Renal pelvis (tissue), 4 donors: ENCODE measurements around the gene PVALB. TPM values are rescaled to one million over a fixed set of nuclear protein-coding genes. Genes with fewer than 3 reads are reported as not detected.
A peak's percentile ranks its signal among the peaks of the same experiment; 100 is the strongest.

ENCODE experiments used
- DNase-seq: peaks from one replicate; pipeline ENCODE4 v3.0.0-alpha.2; 2013
- polyA plus RNA-seq, 3 donors: library from polyadenylated mRNA; unstranded; fragments of 120-200 nt; gene quantifications; one replicate each; pipeline ENCODE4 v1.2.1, GENCODE V29; 2013; ENCODE audit not compliant: insufficient read length in 3 of 3

The PVALB gene
- polyA plus RNA-seq, 3 donors = 7.5 to 8.3 (median 8.0) TPM

DNA sequence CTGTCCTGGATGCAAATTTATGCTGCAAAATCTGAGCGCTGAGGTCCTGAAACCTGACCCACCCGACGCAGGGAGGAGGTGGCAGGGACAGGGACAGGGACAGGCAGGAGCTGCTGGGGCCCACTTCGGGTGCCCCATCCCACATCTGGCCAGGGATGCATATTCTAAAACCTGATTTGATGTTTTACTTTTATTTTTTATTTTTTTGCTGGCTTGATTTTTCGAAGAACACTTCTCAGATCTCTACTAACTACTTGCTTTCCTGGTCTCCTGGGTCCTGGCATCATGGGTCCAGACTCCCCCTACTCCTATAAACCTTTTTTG lies 652 bp upstream of the PVALB start:
- DNase-seq = no peak

DNA sequence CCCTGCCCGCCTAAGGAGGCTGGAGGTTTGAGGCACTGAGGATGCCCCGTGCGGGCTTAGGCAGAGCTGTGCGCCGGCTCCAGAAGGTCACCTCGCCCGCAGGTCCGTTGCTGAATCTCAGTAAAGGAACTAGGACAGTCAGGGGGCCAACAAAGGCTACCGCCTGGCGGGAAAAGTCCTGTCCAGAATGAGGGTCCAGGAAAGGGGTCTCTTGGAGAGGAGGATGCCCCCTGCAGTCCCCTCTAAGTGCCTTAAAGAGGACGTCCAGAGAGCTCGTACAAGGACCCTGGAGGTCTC lies 548 bp downstream of the PVALB start:
- no peak for DNase-seq

DNA sequence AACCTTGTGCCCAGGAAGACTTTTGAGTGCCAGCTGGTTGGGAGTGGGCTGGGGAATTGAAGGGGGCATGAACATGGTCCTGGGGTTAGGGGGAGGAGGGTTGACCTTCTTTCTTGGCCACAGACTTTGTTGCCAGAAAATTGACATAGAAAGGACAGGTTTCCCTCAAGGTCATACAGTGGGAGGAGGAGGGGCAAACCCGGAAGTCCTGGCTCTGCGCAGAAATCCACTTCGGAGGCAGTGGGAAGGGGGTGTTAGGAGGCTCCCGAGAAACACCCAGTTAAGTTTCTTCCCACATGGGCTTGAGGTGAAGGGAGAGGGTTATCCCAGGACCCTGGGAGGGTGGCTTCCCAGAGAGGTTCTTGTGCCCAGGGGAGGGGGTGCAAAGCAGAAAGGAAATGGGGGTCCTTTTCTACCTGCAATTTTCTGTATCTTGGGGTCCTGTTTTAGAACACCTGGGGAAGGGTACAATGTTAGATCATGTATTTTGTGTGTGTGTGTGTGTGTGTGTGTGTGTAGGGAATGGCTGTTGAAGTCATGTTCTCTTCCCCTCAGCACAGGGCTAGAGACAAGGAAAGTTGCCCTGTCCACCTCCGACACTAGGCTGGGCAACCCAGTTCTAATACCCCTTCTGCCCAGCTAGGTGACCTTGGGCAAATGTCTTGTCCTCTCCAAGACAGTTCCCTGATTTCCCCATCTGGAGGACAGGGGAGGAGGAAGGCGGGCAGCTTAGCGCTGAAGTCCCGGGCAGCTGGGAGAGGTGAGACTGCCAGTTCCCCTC lies 1.1 kb downstream of the PVALB start:
- no peak for DNase-seq

DNA sequence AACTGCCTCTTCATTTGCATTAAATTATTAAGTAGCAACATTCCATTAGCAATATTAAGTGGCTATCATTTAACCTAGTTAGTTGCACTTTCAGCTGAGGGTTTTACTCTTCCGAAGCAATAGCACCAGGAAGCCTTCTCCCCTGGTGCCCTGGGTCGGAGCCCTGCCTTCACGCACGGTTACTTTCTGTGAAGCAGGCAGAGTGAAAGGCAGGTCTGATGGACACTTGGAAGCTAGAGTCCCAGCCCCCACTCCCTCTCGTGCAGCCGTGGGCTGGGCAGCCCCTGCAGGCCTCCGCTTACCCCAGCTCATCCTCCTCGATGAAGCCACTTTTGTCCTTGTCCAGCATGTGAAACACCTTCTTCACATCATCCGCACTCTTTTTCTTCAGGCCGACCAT lies 2.0 kb downstream of the PVALB start:
- no peak for DNase-seq

DNA sequence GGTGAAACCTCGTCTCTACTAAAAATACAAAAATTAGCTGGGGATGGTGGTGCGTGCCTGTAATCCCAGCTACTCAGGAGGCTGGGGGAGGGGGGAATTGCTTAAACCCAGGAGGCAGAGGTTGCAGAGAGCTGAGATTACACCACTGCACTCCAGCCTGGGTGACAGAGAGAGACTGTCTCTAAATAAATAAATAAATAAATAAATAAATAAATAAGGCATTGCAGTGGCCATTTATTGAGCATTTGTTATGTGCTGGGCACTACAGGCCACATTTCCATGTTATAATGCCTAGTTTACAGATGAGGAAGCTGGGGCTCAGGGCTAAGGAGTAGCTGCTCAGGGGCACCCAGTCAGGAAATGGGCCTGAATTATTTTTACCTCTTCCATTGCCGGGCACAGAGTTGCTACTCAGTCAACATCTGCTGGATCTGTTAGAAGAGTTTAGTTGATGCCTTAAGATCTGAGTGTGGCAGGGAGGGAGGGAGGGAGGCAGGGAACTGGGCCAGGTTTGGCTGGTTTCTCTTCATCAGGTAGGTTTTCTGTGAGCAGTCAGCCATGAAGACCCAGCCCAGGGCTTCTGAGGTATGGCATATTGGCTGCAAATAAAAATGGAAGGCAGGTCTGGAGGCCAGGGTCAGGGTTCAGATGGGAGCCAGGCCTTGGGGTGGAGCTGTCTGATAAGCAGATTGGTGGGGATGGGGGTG lies 5.6 kb downstream of the PVALB start:
- no peak for DNase-seq

DNA sequence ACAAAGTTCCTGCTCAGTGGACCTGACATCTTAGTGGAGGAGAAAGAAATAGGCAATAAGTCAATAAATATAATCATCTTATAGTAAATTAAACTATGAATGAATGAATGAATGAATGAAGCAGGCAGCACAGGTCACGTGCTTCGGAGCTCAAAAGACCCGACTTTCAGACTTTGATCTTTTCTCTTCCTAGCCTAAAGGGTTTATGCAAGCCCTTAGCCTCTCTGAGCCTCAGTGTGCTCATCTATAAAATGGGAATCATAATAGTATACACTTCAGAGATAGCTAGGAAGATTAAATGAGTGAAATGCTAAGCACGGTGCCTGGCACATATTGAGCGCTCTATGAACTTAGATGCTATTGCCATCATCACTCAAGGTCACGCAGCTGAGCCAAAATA lies 7.5 kb downstream of the PVALB start:
- DNase-seq = no peak

DNA sequence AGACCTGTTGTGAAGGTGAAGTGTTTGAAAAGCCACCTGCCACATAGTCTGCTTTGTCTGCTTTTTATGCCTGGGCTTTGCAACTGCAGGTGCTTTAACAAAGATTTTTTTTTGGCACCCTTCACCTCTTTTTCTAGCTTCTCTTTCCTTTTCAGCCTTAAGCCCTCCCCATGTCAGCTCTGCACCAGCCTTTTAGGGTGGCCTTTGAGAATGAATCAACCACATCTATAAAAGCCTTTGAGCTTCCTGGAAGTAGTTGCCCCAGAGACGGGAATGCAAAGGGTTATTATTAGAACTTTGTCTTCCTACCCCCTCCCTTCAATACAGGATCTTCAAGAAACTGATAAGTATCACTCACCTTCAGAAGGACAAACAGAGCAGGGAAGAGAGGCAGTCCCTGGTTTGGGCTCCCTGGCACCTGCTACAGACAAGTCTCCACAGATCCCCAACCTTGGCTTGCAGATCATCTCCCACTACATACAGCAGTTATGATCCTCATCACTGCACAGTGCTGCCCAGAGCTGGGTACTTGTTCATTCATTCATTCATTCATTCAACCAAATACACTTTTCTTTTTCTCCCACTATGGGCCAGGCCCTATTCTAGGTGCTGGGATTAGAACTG lies 8.0 kb downstream of the PVALB start:
- no peak for DNase-seq

DNA sequence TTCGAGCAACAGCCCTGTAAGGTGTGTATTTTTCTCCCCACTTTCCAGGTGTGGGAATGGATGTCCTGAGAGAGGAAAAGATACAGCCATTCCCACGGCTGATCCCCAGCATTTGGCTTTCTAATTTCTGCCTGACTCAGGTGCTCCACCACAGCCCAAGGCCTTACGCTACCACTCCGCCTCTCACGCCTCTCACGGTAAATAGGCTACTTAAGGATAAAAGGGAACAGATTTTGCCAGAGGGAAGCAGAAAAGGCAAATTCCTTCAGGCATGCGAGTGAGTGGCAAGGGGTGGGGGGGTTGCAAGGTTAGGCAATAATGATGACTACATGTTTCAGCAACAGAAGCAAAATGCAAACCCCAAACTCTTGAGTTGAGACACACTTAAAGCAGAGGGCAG lies 9.2 kb downstream of the PVALB start:
- DNase-seq = no peak

DNA sequence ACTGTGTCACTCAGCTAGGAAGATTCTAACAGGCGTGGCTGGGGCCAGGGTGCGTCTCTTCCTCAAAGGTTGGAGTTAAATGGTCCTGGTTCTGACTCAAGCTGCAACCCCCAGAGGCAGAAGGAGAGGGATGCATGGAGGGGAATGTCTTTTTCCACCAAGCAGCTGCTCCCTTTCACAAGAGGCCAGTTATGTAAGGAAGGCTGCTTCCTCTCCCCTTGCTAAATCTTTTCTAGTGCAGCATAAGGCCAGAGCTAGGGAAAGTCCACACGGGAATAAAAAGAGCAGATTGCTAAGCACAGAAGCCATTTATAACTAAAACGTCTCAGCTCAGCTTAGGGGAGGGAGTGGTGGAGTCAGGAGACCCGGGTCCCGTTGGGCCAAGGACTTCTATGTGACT lies 10.0 kb downstream of the PVALB start:
- no peak for DNase-seq

DNA sequence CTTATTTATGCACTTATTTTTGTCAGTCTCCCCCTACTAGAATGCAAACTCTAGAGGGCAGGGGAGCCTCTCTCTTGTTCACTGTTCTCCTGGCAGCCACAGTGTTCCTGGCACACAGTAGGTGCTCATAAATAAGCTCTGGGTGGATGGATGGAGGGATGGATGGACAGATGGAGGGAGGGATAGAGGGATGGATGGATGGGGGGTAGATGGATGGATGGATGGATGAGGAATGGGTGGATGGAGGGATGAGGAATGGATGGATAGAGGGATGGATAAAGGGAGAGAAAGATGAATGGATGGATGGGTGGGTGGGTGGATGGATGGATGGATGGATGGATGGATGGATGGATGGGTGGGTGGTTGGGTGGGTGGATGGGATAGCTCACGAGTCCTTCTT lies 13.5 kb downstream of the PVALB start:
- DNase-seq = no peak

DNA sequence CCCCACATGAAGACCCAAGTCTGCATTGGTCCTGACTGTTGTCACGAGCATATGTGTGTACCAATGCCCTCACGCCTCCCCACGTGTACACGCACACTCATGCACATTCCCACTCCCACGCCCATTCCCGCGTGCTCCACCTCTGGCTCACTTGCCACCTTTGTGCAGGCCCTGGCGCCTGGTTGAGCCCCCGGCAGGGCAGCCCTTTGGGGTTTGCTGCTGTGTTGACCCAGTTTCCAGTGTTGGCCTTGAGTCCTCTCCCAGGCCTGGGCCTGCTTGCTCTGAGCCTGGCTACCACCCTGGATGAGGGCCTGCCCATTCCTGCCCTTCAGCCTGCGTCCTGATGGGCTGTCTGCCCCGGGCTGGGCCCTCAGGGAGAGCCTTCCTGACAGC lies 18.2 kb downstream of the PVALB start:
- DNase-seq = no peak

DNA sequence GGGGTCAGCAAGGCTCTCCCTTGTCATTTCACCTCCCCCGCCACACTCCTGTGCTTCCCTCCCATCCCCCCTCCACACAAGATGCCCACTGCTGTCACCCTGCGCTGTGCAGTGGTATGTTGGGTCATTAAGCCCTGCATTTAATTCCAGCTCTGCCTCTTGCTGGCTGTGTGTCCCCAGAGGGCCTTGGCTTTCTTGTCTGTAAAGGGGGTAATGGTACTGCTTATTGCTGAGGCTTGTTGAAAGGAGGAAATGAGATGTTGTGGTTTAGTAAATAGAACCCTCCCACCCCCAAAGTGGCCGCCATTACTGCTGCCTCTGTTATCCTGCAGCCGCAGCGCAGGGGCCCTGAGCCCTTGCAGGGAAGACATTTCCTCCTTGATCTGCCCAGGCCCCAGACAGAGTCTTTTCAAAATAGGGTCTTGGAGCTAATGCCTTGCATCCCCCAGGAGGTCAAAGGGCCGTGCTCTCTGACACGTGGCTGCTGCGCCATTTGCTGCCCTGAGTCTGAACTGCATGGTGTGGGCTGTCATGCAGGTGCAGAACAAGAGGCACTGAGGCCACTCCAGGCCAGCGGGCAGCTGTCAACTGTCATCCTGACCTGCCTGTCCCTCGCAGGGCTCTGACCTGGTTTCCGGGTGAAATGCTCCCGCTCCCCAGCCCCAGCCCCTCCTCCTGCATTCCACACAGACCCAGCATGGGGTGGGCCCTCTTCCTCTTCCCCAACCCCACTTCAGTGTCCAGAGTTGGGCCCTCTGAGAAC lies 18.7 kb downstream of the PVALB start:
- no peak for DNase-seq

DNA sequence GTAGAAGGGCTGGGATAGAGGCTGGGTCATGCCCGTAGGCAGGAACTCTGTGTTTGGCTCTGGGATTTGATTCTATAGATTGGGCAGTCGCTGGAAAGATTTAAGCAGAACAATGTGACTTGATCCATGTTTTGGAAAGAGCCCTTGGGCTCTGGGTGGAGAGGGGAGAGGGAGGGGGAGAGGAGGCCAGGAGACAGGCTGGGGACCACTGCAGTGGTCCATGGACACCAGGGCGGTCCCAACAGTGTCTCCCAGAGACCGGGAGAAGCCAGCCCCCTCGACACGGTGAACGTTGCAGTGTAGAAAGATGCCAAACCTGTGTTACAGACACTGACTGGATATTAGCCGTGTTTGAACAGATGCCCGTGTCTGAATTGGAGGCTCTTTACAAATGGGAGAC lies 19.5 kb downstream of the PVALB start:
- DNase-seq = no peak

DNA sequence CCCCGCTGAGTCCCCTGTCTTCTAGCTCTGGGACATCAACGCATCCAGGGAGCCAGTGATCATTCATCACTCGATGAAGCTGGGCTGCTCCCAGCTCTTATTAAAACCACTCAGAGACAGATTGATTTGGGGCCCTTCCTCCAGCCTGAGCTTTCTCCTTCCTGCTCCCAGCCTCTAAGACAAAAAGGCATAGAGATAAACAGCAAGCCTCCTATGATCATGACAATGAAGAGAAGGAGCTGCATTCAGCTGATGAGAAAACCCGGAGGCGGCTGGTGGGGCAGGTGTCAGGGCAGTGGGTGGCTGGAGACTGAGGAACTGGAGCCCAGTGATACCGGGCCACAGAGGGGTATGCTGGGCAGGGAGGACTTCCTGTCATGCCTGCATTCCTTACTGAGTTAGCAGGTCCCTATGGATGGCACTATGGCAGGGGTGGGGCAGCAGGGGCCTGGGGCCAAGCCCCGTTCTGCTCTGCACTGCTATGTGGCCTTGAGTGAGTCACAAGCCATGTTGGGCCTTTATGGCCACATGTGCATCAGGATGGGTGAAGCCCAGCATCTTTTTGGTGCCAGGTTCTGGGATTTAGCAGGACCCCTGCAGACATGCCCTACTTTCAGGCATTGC lies 20.2 kb downstream of the PVALB start:
- DNase-seq = no peak

DNA sequence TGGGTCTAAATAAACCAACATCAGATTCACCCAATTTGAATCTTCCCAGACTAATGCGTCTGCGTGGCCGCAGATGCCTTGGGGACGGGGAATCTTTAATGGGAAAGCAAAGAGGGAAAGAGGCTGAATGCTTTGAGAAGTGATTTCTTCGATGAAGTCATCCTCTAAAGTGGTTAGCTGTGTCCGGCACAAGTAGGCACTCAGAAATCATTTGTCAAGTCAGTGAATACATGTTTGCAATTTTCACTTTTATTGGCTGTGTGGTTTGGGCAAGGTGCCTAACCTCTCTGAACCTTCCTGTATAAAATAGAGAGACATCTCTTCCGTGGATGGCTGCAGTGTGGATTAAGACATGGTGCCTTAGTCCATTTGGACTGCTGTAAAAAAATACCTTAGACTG lies 21.2 kb downstream of the PVALB start:
- DNase-seq = no peak

DNA sequence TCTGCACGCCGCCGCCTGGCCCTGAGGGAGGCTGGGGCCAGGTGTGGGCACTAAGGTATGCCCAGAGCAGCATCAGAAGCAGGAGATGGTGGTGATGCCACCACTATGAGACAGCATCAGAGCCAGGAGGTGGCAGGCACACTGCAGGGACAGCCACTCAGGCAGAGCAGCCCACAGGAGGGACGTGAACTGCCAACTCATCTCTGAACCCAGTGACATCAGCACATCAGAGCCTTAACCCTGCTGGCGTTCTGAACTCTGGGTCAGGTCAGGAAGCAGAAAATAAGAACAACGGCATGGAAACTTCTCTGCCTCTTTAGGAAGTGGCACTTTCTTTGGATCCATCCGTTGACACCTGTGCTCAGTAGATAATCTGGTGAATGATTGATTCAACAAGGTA lies 26.2 kb downstream of the PVALB start:
- DNase-seq = no peak

DNA sequence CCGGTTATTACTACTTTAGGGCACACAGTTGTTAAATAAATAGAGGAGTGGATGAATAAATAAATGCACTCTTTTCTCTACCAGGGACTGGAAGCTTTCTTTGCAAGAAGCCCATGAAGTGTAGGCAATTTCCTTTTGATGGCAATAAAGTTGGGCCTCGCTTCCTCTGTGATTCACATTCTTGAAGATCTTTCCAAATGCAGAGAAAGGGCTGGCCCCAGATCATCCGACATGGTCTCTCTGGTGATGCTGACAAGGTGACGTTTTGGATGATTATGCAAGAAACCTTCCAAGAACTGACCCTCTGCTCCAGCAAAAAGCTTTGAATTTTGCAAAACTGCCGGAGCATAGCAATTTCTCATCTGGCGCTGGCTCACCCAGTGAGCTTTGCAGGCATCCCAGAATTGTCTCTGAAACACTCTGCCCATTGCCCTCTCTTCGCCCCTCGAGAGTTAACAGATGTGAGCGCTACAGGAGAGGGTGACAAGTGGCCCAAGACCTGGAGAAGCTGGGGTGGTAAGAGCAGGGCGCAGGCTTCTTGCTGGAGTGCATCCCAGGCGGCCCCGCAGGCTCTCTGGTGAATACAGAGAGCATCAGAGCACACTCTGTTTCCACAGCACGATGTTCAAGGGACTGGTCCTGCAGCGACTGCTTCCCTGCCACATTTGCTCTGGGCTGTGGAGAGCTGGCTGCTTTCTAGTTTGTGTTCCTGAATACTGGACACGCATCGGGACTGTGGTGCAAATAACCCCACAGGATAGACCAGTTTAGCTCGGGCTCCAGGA lies 29.4 kb downstream of the PVALB start:
- no peak for DNase-seq

DNA sequence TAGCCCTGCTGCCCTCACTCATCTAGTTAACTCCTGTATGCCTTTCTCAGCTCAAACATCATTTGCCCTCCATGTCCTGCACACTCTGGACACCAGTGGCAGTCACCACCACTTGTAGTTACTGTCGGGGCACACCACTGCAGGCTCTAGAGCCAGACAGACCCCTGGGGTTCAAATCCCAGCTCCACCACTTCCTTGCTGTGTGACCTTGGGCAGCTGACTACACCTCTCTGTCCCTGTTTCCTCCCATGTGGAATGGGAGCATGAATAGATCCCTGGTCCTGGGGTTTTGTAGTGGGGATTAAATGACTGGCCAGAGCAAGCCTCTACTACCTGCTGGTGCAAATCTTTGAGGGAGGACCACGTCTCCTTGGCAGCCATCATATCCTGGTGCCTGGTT lies 33.1 kb downstream of the PVALB start:
- DNase-seq = no peak

DNA sequence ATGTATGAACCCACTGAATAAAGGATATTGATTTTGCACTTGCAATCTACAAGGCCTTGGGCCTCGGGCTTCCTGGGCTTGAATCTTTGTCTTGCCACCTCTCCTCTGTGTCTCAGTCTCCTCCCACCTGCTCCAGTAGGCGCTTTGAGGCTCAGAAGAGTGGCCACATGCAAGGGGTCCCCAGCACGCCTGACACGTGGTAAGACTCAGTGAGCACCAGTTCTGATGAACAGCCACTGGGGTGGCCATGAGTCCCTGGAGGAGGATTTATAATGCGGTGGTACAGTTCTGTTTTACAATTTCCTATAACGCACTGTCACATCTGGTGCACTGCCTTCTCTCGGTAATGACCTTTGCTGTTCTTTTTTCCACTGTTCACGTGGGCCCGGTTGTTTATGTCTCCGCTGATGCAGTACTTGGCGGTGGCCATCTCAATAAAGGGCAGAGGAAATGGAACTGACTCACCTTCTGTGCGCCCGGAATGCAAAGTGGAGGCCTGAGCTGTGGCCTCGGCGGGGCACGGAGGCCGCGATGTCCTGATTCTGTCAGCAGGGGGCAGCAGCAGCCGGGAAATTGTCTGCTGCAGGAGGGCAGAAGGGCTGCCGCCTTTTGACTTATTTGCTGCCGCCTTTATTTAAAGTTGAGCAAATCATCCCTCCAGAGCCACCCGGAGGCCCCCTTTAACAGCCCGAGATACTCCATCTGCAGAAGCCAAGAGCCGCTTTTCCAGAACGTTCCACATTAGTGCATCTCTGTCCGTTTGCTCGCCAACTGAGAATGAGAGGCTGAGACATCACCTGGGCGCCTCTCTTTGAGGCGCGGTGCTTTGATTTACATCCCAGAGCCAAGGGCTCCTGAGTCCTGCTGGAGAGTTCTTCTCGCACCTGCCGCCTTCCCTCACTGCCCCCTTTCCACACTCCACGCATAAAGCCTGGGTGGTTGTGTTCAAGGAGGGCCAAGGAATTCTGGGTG lies 34.9 kb downstream of the PVALB start:
- DNase-seq = peak; percentile 58

DNA sequence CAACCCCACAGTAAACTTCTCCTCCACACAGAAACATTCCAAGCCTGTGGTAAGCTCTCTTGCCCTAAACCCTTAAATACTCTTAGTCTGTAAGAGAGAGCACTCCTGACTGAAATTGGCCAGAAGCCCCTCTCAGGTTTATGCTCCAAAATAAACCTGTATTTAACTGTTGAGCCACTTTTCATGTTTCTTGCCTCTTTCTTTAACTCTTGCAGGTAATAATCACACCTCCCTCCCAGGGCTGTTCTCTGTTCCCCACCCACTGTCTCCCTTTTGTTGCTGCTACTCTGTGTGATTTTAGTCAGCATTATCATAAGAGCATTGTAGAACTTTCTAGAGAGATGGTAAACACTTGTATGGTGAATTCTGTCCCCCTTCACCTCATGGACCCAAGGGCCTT lies 38.8 kb downstream of the PVALB start:
- DNase-seq = no peak
